Measurements from ENCODE around the gene FER1L5. TPM values are rescaled to one million over a fixed set of nuclear protein-coding genes. Genes with fewer than 3 reads are reported as not detected.

Gene FER1L5
- total and polyA plus RNA-seq, 2 of the 8 experiments (the other 6 are each of a cell fraction or from before 2014, with no cell fraction given) = 0.23 to 0.88 TPM

GRCh38 chr2:96616535-96616934, 26.0 kb upstream of the FER1L5 start:
- Histone ChIP-seq H3K23me2 (ENCODE audit: low read depth, low read length) (no peaks in the 10 kb centered on the region), H3K9me3 (ENCODE audit: insufficient read depth in 2 of 2, low read depth in 1 of 2, low read length in 1 of 2) (no peaks in the 10 kb centered on the region), H4K20me1 (replicated peaks in 1 of 2; ENCODE audit: control insufficient read depth in 1 of 2, insufficient read depth in 2 of 2, low read length in 2 of 2) (peaks cover 0 to 7% of the 10 kb centered on the region in 2 experiments), H2AFZ (ENCODE audit: low read length) (no peak overlapping the region), H3K56ac (replicated peaks; ENCODE audit: insufficient read length, low read depth, low read length) (no peak overlapping the region), H4K91ac (replicated peaks; ENCODE audit: insufficient read length, low read length) (no peak overlapping the region), H3K14ac (ENCODE audit: insufficient read length) (no peak overlapping the region), H3K4me3 (ENCODE audit: extremely low read depth in 1 of 4, insufficient read depth in 2 of 4, low read depth in 3 of 4, low read length in 4 of 4) (no peak overlapping the region), H3K4me2 (ENCODE audit: insufficient read depth in 1 of 2, low read depth in 2 of 2, low read length in 2 of 2) (no peak overlapping the region), H3K4ac (replicated peaks; ENCODE audit: insufficient read length, low read depth, low read length) (no peak overlapping the region), H3K79me1 (ENCODE audit: low read depth, low read length) (0 out of 2 replicates have a peak, but pooled peaks cover 2% of the 10 kb centered on the region), H3K9ac (replicated peaks in 1 of 4; ENCODE audit: extremely low read depth in 1 of 4, low read depth in 3 of 4, low read length in 3 of 4) (no peak overlapping the region), H3K4me1 (replicated peaks in 1 of 4; ENCODE audit: control insufficient read depth in 3 of 4, insufficient read depth in 4 of 4, low read length in 3 of 4) (no peaks in the 10 kb centered on the region), H3K36me3 (ENCODE audit: control insufficient read depth in 2 of 4, insufficient read depth in 4 of 4, low read length in 3 of 4) (peaks cover 11 to 51% (median 26%) of the 10 kb centered on the region in 4 experiments; a peak in 7 of 8 replicates), H3K79me2 (ENCODE audit: control insufficient read depth in 1 of 2, insufficient read depth in 2 of 2, low read length in 2 of 2) (no peaks in the 10 kb centered on the region), H4K8ac (ENCODE audit: extremely low read depth, insufficient read depth, low read length) (no peak overlapping the region), H2BK120ac (replicated peaks; ENCODE audit: low read depth, low read length) (no peak overlapping the region), H2BK5ac (ENCODE audit: low read depth, low read length) (no peak overlapping the region), H3K23ac (ENCODE audit: insufficient read length) (no peak overlapping the region), H3K27me3 (replicated peaks in 1 of 4; ENCODE audit: control insufficient read depth in 3 of 4, extremely low read depth in 1 of 4, insufficient read depth in 3 of 4, low read length in 3 of 4) (no peaks in the 10 kb centered on the region), H4K5ac (ENCODE audit: insufficient read length, low read depth, low read length) (no peak overlapping the region), H2BK12ac (ENCODE audit: low read depth, low read length) (no peak overlapping the region), H3K18ac (ENCODE audit: extremely low read depth, low read length) (no peak overlapping the region), H2AK5ac (ENCODE audit: low read depth, low read length) (no peak overlapping the region), H2BK20ac (ENCODE audit: low read length) (no peak overlapping the region), H3K27ac (ENCODE audit: low read depth, low read length) (no peak overlapping the region), H2BK15ac (ENCODE audit: low read length) (no peak overlapping the region)
- 93% methylated on average over 6 of the region's 6 CpGs; no CpG with 5 or more reads in 1 of the 2 experiments for whole genome bisulfite sequencing, 2 experiments (ENCODE audit: extremely low coverage in 1 of 2, insufficient coverage in 1 of 2, insufficient read length in 1 of 2, insufficient replicate concordance in 2 of 2, low coverage in 1 of 2, low lambda C conversion rate in 2 of 2, missing lambda C conversion rate in 1 of 2)
- no peak for DNase-seq (ENCODE audit: low read depth in 1 of 2, low spot score in 2 of 2)
- TF ChIP-seq TAF7 (optimal IDR thresholded peaks at IDR 0.05; ENCODE audit: borderline replicate concordance, low read depth, low read length) = no peak
- no peak for TF ChIP-seq NRF1 (IDR thresholded peaks at IDR 0.05; ENCODE audit: low read depth, low read length)
- TF ChIP-seq CEBPB (IDR thresholded peaks at IDR 0.05; ENCODE audit: low read depth, low read length) = no peak
- no peak for TF ChIP-seq HDAC6 (IDR thresholded peaks at IDR 0.05; ENCODE audit: low read depth, low read length)
- no peak for TF ChIP-seq JUND (IDR thresholded peaks at IDR 0.05; ENCODE audit: low read length)
- TF ChIP-seq SIX5 (IDR thresholded peaks at IDR 0.05; ENCODE audit: low read depth, low read length) = no peak
- no peak for TF ChIP-seq POU5F1 (IDR thresholded peaks at IDR 0.05; ENCODE audit: low read depth, low read length)
- no peak for FAIRE-seq
- ChIA-PET POLR2A (ENCODE audit: partially characterized antibody) (no interaction called here), CTCF (ENCODE audit: partially characterized antibody) (no interaction called here)
